Glutamatergic neuron (in vitro differentiated cells): ENCODE measurements around the gene GARIN3. TPM values are rescaled to one million over a fixed set of nuclear protein-coding genes. Genes with fewer than 3 reads are reported as not detected.

ENCODE experiments used
- DNase-seq: peaks from one replicate; pipeline ENCODE4 v3.0.0; 2022
- H3K27ac Mint-ChIP-seq: one replicate; pipeline ENCODE4 v1.8.0; 2020; ENCODE audit warnings: mild to moderate bottlenecking, mixed read lengths, inconsistent platforms; ENCODE audit not compliant: unreplicated experiment
- H3K27me3 Mint-ChIP-seq: one replicate; pipeline ENCODE4 v1.8.0; 2020; ENCODE audit warnings: mild to moderate bottlenecking, moderate library complexity, mixed read lengths, inconsistent platforms; ENCODE audit not compliant: unreplicated experiment
- H3K36me3 Mint-ChIP-seq: one replicate; pipeline ENCODE4 v1.8.0; 2020; ENCODE audit warnings: mild to moderate bottlenecking, mixed read lengths, inconsistent platforms; ENCODE audit not compliant: unreplicated experiment
- H3K4me1 Mint-ChIP-seq: one replicate; pipeline ENCODE4 v1.8.0; 2020; ENCODE audit warnings: mild to moderate bottlenecking, low read depth, mixed read lengths, inconsistent platforms; ENCODE audit not compliant: unreplicated experiment
- H3K4me3 Mint-ChIP-seq: one replicate; pipeline ENCODE4 v1.8.0; 2020; ENCODE audit warnings: mild to moderate bottlenecking, mixed read lengths, inconsistent platforms; ENCODE audit not compliant: unreplicated experiment
- H3K9me3 Mint-ChIP-seq: one replicate; pipeline ENCODE4 v1.8.0; 2020; ENCODE audit warnings: mild to moderate bottlenecking, moderate library complexity, mixed read lengths, inconsistent platforms; ENCODE audit not compliant: unreplicated experiment
- total RNA-seq: library from RNA; stranded (reverse); fragmentation: NEBNext Ultra II Directional; extraction: Animal tissue kit (Norgen Biotek cat#: 25700); gene quantifications from one replicate; pipeline ENCODE4 v1.2.1, GENCODE V29; 2021; ENCODE audit not compliant: unreplicated experiment
- TF ChIP-seq, protein P1 (sequence below): fragments of 200-600 bp; sonication (generic); IDR thresholded peaks from one replicate; pipeline ENCODE4 v1.5.0; 2021; ENCODE audit not compliant: partially characterized antibody, unreplicated experiment

Gene GARIN3
- total RNA-seq, 1 donor from 2014 or later = not detected

DNA sequence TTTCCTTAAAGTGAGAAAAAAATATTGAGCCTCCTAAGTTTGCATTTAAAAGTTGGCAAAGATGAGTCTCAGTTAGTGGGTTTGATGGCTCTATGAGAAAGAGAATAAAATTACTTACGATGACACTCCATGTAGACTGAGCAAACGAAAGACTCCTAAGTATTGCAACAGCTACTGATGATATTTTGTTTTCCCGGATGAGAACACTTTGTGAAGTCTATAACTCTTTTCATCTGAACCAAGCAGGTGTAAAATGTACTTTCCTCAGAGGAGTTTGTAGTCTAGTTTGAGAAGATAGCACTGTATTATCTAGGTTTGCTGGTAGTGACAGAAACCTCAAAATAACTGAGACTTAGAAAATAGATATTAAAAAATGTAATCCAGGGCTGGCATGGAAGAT lies 12.9 kb upstream of the GARIN3 start:
- no peaks in the 10 kb centered on the region for H3K4me1 Mint-ChIP-seq
- H3K36me3 Mint-ChIP-seq = no peaks in the 10 kb centered on the region
- no peaks in the 10 kb centered on the region for H3K9me3 Mint-ChIP-seq
- no peak for DNase-seq
- TF ChIP-seq, protein P1, sequence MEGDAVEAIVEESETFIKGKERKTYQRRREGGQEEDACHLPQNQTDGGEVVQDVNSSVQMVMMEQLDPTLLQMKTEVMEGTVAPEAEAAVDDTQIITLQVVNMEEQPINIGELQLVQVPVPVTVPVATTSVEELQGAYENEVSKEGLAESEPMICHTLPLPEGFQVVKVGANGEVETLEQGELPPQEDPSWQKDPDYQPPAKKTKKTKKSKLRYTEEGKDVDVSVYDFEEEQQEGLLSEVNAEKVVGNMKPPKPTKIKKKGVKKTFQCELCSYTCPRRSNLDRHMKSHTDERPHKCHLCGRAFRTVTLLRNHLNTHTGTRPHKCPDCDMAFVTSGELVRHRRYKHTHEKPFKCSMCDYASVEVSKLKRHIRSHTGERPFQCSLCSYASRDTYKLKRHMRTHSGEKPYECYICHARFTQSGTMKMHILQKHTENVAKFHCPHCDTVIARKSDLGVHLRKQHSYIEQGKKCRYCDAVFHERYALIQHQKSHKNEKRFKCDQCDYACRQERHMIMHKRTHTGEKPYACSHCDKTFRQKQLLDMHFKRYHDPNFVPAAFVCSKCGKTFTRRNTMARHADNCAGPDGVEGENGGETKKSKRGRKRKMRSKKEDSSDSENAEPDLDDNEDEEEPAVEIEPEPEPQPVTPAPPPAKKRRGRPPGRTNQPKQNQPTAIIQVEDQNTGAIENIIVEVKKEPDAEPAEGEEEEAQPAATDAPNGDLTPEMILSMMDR = no peak
- H3K4me3 Mint-ChIP-seq = no peak overlapping the region
- H3K27ac Mint-ChIP-seq = no peak overlapping the region
- no peaks in the 10 kb centered on the region for H3K27me3 Mint-ChIP-seq

DNA sequence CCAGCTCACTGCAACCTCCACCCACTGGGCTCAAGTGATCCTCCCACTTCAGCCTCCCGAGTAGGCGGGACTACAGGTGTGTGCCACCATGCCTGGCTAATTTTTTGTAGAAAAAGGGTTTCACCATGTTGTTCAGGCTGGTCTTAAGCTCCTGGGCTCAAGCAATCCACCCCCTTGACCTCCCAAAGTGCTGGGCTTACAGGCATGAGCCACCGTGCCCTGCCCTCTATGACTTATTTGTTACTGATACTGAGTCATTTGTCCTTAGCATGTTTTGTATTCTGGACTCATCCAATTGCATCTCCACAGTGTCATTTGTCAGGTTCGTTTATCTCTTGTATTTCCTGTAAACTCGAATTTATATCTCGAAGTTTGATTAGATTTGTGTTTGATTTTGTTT lies 11.9 kb upstream of the GARIN3 start:
- H3K9me3 Mint-ChIP-seq = no peaks in the 10 kb centered on the region
- no peaks in the 10 kb centered on the region for H3K36me3 Mint-ChIP-seq
- no peak for DNase-seq
- H3K4me3 Mint-ChIP-seq = no peak overlapping the region
- H3K27ac Mint-ChIP-seq = no peak overlapping the region
- TF ChIP-seq, protein P1 = no peak
- no peaks in the 10 kb centered on the region for H3K27me3 Mint-ChIP-seq
- no peaks in the 10 kb centered on the region for H3K4me1 Mint-ChIP-seq

DNA sequence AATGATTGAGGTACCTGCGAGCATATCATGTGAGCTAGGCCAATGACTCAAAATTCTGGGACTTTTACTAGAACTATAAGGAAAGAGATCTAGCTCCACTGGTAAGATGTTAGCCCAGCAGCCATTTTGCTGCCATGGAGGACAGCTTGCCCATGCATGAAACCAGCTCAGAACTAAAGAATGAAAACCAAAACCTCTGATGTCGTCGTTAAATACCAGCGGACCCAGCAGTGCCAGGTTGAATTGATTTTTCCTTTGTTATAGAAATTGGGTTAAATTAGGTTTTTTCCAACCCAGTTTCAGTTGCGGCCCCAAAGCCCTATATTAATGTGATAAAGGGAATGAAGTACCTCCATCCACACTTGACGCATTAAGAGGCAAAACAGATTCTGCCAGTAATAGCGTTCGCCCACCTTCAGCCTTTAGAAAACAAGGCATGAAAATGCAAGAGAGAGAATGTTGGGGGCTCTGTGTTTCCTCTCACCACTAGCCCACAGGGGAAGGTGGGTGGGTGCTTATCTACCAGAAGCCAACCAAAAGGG lies 9.1 kb upstream of the GARIN3 start:
- H3K36me3 Mint-ChIP-seq = no peaks in the 10 kb centered on the region
- TF ChIP-seq, protein P1 = no peak
- no peak overlapping the region for H3K4me3 Mint-ChIP-seq
- H3K27ac Mint-ChIP-seq = no peak overlapping the region
- no peak for DNase-seq
- H3K9me3 Mint-ChIP-seq = no peaks in the 10 kb centered on the region
- no peaks in the 10 kb centered on the region for H3K4me1 Mint-ChIP-seq
- no peaks in the 10 kb centered on the region for H3K27me3 Mint-ChIP-seq

DNA sequence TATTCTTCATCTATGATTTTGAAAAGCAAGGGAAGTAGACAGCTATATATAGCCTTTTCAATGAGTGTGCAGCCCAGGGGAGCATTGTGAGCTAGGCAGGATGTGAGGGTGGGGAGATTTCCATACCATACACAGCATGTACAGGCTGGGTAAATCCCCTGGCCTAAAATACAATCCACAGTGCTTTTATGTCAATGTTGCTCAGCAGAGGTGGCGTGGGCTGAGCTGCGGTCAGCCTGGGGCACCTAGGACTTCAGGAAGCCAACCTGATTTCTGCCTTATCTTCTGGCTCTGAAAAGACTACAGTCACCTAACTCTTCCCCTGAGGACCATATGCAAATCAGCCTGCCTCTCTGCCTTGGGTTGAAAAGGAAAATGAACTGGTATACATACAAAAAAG lies 6.3 kb upstream of the GARIN3 start:
- Mint-ChIP-seq H3K27ac (no peak overlapping the region), H3K36me3 (no peaks in the 10 kb centered on the region), H3K27me3 (no peaks in the 10 kb centered on the region), H3K4me1 (no peaks in the 10 kb centered on the region), H3K4me3 (no peak overlapping the region), H3K9me3 (no peaks in the 10 kb centered on the region)
- TF ChIP-seq, protein P1 = no peak
- no peak for DNase-seq

DNA sequence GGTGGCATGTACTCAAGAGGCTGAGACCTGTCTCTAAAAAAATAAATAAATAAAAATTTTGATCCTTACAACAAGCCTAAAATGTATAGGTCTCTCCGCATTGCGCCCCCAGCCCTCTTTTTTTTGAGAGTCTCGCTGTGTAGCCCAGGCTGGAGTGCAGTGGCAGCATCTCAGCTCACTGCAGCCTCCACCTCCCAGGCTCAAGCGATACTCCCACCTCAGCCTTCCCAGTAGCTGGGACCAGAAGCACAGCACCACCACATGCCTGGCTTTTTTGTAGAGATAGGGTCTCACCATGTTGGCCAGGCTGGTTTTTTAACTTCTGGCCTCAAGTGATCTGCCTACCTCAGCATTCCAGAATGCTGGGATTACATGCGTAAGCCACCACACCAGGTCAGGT lies 2.2 kb upstream of the GARIN3 start:
- no peaks in the 10 kb centered on the region for H3K4me1 Mint-ChIP-seq
- no peak for DNase-seq
- H3K27ac Mint-ChIP-seq = no peak overlapping the region
- H3K36me3 Mint-ChIP-seq = no peaks in the 10 kb centered on the region
- TF ChIP-seq, protein P1 = no peak
- no peaks in the 10 kb centered on the region for H3K9me3 Mint-ChIP-seq
- no peaks in the 10 kb centered on the region for H3K27me3 Mint-ChIP-seq
- no peak overlapping the region for H3K4me3 Mint-ChIP-seq
